ENCODE measurements around the gene ZNF564.
A peak's percentile ranks its signal among the peaks of the same experiment; 100 is the strongest.

The ZNF564 gene

DNA sequence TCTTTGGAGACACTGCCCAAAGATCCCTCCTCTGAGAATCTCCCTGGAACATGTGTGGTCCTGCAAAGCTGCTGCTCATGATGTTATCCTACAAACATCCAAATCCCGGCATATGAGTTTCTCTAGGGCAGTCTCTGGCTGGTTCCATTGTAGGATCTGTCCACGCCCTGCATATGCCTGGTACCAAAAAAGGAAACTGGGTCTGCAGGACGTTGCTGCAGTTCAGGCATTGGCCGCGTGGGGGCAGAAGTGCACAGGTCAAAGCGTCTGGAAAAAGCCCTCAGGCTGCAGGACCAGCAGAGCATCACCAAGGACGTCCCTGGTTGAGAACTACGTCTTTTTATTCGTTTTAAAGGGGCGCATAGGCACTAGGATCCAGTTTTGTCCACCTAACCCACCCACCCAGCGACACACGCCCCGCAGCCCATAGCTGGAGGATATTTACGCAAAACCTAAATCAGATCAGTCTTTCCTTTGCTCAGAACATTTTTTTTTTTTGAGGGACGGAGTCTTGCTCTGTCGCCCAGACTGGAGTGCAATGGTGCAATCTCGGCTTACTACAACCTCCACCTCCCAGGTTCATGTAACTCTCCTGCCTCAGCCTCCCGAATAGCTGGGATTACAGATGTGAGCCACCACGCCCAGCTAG, 12.9 kb upstream of the ZNF564 start:
- Histone ChIP-seq H3K27me3 (ENCODE audit: insufficient read depth, poor library complexity, severe bottlenecking) (no peaks in the 10 kb centered on the region), H3K9me3 (ENCODE audit: severe bottlenecking) (no peaks in the 10 kb centered on the region), H3K4me1 (ENCODE audit: insufficient read depth, poor library complexity, severe bottlenecking) (no peaks in the 10 kb centered on the region), H3K4me3 (ENCODE audit: severe bottlenecking) (no peak overlapping the region), H3K27ac (ENCODE audit: poor library complexity, severe bottlenecking) (no peak overlapping the region), H3K36me3 (ENCODE audit: low read depth) (no peaks in the 10 kb centered on the region)
- TF ChIP-seq, protein P1, sequence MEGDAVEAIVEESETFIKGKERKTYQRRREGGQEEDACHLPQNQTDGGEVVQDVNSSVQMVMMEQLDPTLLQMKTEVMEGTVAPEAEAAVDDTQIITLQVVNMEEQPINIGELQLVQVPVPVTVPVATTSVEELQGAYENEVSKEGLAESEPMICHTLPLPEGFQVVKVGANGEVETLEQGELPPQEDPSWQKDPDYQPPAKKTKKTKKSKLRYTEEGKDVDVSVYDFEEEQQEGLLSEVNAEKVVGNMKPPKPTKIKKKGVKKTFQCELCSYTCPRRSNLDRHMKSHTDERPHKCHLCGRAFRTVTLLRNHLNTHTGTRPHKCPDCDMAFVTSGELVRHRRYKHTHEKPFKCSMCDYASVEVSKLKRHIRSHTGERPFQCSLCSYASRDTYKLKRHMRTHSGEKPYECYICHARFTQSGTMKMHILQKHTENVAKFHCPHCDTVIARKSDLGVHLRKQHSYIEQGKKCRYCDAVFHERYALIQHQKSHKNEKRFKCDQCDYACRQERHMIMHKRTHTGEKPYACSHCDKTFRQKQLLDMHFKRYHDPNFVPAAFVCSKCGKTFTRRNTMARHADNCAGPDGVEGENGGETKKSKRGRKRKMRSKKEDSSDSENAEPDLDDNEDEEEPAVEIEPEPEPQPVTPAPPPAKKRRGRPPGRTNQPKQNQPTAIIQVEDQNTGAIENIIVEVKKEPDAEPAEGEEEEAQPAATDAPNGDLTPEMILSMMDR (IDR thresholded peaks at IDR 0.05; ENCODE audit: poor library complexity, severe bottlenecking): peak; percentile 91
- ATAC-seq (ENCODE audit: low read depth) (peak; percentile 87), DNase-seq (ENCODE audit: low spot score) (peak; percentile 71)

GRCh38 chr19:12555456-12555930, 4.2 kb upstream of the ZNF564 start:
- Histone ChIP-seq H3K27ac (ENCODE audit: poor library complexity, severe bottlenecking) (no peak overlapping the region), H3K4me3 (ENCODE audit: severe bottlenecking) (no peak overlapping the region)

DNA sequence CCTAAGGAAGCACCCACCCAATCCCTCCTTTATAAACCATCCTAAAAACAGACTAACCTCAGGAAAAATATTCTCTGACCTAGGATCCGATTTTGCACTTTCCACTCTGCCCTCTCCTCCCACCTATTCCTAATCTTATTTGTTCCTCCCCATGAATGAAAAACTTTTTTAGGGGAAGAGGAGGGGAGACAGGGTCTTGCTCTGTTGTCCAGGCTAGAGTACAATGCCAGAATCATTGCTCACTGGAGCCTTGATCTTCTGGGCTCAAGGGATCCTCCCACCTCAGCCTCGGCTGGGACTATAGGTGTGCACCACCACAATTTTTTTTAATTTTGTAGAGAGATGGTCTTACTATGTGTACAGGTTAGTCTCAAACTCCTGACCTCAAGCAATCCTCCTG, 4.4 kb downstream of the ZNF564 start:
- ATAC-seq (ENCODE audit: low read depth) (no peak), DNase-seq (ENCODE audit: low spot score) (no peak)
- Histone ChIP-seq H3K4me3 (ENCODE audit: severe bottlenecking) (no peak overlapping the region), H3K36me3 (ENCODE audit: low read depth) (peaks cover 24% of the 10 kb centered on the region), H3K4me1 (ENCODE audit: insufficient read depth, poor library complexity, severe bottlenecking) (peaks cover under 1% of the 10 kb centered on the region), H3K9me3 (ENCODE audit: severe bottlenecking) (peaks cover 5% of the 10 kb centered on the region), H3K27ac (ENCODE audit: poor library complexity, severe bottlenecking) (no peak overlapping the region), H3K27me3 (ENCODE audit: insufficient read depth, poor library complexity, severe bottlenecking) (no peaks in the 10 kb centered on the region)
- TF ChIP-seq, protein P1 (IDR thresholded peaks at IDR 0.05; ENCODE audit: poor library complexity, severe bottlenecking): no peak

More at GRCh38 chr19:12555456-12555930, 4.2 kb upstream of the ZNF564 start:
- H3K27me3 ChIP-seq (ENCODE audit: insufficient read depth, poor library complexity, severe bottlenecking): no peaks in the 10 kb centered on the region
- DNase-seq (ENCODE audit: low spot score): no peak
- H3K4me1 ChIP-seq (ENCODE audit: insufficient read depth, poor library complexity, severe bottlenecking): peaks cover 4% of the 10 kb centered on the region
- no peak for ATAC-seq (ENCODE audit: low read depth)
- TF ChIP-seq, protein P1 (IDR thresholded peaks at IDR 0.05; ENCODE audit: poor library complexity, severe bottlenecking): no peak
- H3K9me3 ChIP-seq (ENCODE audit: severe bottlenecking): no peaks in the 10 kb centered on the region
- no peaks in the 10 kb centered on the region for H3K36me3 ChIP-seq (ENCODE audit: low read depth)

- no peaks in the 10 kb centered on the region for H3K27me3 ChIP-seq (ENCODE audit: insufficient read depth, poor library complexity, severe bottlenecking)
- TF ChIP-seq, protein P1 (IDR thresholded peaks at IDR 0.05; ENCODE audit: poor library complexity, severe bottlenecking): no peak
- no peak overlapping the region for H3K4me3 ChIP-seq (ENCODE audit: severe bottlenecking)
- no peak for ATAC-seq (ENCODE audit: low read depth)
- H3K9me3 ChIP-seq (ENCODE audit: severe bottlenecking): peaks cover 5% of the 10 kb centered on the region
- no peak for DNase-seq (ENCODE audit: low spot score)
- no peaks in the 10 kb centered on the region for H3K4me1 ChIP-seq (ENCODE audit: insufficient read depth, poor library complexity, severe bottlenecking)
- peaks cover 29% of the 10 kb centered on the region for H3K36me3 ChIP-seq (ENCODE audit: low read depth)
- H3K27ac ChIP-seq (ENCODE audit: poor library complexity, severe bottlenecking): no peak overlapping the region
Observed at GRCh38 chr19:12546068-12546467, 5.2 kb downstream of the ZNF564 start.

- Histone ChIP-seq H3K4me1 (ENCODE audit: insufficient read depth, poor library complexity, severe bottlenecking) (no peaks in the 10 kb centered on the region), H3K9me3 (ENCODE audit: severe bottlenecking) (peaks cover 6% of the 10 kb centered on the region), H3K27me3 (ENCODE audit: insufficient read depth, poor library complexity, severe bottlenecking) (no peaks in the 10 kb centered on the region), H3K36me3 (ENCODE audit: low read depth) (peaks cover 33% of the 10 kb centered on the region), H3K4me3 (ENCODE audit: severe bottlenecking) (no peak overlapping the region), H3K27ac (ENCODE audit: poor library complexity, severe bottlenecking) (no peak overlapping the region)
- ATAC-seq (ENCODE audit: low read depth) (no peak), DNase-seq (ENCODE audit: low spot score) (no peak)
- TF ChIP-seq, protein P1 (IDR thresholded peaks at IDR 0.05; ENCODE audit: poor library complexity, severe bottlenecking): no peak
Observed at GRCh38 chr19:12545267-12545666, 6.0 kb downstream of the ZNF564 start.

Data from RWPE2 (cell line).